Measurements from ENCODE around the gene BLVRB. TPM values are rescaled to one million over a fixed set of nuclear protein-coding genes. Genes with fewer than 3 reads are reported as not detected.
"Not testable (repeated sequence)": the region's sequence is repeated elsewhere in the genome, so short reads cannot be mapped to it uniquely, and the experiment has no call there.

Gene BLVRB
- total and polyA plus RNA-seq, 10 of the 15 experiments (the other 5 are each of a cell fraction or from before 2014, with no cell fraction given) = 6.3 to 53.3 (median 27.8) TPM

DNA sequence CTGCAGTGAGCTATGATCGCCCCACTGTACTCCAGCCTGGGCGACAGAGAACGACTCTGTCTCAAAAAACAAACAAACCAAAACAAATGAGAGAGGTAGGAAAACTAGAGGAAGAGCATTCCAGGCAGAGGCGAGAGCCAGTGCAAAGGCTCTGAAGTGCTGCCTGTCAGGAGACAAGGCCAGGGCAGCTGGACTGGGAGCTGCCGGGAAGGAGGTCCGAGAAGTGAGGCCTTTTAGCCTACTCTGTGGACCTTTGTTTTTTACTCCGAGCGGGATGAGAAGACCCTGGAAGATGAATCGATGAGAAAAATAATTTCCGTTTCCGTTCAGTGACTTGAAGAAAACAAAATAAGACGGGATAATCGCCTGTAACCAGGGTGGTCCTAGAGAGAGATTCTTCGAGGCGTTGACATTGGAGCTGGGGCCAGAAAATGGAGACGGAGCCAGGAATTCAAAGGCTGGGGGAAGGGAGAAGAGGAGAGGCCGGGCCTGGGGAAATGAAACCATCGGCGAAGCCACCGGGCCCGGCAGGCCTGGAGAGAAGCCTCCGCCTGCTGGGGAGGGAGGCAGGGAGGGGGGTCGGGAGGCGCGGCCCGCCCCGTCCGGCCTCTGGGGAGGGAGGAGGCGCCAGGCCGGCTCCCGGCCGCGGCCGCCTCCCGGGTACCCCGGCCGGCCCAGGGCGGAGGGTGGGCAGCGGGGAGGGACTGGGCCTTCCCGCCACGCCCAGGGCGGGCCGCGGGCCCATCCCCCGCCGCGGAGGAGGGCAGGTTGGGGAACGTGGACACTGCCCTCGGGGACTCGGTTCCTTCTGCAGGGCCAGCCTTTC, 31.9 kb downstream of the BLVRB start (continued):
- TF ChIP-seq, protein P1, sequence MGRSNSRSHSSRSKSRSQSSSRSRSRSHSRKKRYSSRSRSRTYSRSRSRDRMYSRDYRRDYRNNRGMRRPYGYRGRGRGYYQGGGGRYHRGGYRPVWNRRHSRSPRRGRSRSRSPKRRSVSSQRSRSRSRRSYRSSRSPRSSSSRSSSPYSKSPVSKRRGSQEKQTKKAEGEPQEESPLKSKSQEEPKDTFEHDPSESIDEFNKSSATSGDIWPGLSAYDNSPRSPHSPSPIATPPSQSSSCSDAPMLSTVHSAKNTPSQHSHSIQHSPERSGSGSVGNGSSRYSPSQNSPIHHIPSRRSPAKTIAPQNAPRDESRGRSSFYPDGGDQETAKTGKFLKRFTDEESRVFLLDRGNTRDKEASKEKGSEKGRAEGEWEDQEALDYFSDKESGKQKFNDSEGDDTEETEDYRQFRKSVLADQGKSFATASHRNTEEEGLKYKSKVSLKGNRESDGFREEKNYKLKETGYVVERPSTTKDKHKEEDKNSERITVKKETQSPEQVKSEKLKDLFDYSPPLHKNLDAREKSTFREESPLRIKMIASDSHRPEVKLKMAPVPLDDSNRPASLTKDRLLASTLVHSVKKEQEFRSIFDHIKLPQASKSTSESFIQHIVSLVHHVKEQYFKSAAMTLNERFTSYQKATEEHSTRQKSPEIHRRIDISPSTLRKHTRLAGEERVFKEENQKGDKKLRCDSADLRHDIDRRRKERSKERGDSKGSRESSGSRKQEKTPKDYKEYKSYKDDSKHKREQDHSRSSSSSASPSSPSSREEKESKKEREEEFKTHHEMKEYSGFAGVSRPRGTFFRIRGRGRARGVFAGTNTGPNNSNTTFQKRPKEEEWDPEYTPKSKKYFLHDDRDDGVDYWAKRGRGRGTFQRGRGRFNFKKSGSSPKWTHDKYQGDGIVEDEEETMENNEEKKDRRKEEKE (IDR thresholded peaks at IDR 0.05) = no peak
- TF ChIP-seq POLR2AphosphoS2 (IDR thresholded peaks at IDR 0.05; ENCODE audit: low read depth, low read length) = no peak

DNA sequence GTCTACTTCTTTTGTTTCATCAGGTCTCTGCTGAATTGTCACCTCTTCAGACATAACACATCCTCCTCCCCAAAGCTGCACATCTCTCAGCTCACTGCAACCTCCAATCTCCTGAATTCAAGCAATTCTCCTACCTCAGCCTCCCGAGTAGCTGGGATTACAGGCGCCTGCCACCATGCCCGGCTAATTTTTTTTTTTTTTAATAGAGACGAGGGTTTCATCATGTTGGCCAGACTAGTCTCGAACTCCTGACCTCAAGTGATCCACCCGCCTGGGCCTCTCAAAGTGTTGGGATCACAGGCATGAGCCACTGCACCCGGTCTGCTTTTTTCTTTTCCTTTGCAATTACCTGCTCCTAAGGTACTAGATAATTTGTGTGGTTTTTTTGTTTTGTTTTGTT, 32.8 kb downstream of the BLVRB start:
- SMC1A ChIA-PET (ENCODE audit: uncharacterized antibody, unreplicated experiment) = interaction anchor here (0.9 to 2.1 kb wide), 4 partner anchors 10 to 33 kb away, joined by 4 to 7 read pairs (median 6); partner anchors contain the start of gene BLVRB
- DNase-seq (ENCODE audit: low read depth, low spot score); H3K27me3 ChIP-seq (replicated peaks in 1 of 2; ENCODE audit: control insufficient read depth in 2 of 2, insufficient read depth in 2 of 2, low read length in 1 of 2); H2AFZ ChIP-seq (ENCODE audit: control insufficient read depth, low read depth, low read length); H3K4me3 ChIP-seq; ATAC-seq; H3K79me2 ChIP-seq (ENCODE audit: control insufficient read depth, insufficient read depth, low read length); H3K9me3 ChIP-seq (replicated peaks; ENCODE audit: control insufficient read depth, insufficient read depth, low read length); H4K20me1 ChIP-seq (ENCODE audit: control insufficient read depth, insufficient read depth); BruUV-seq (replicated peaks); FAIRE-seq; in situ Hi-C loops (cut with MboI); H3K9ac ChIP-seq (ENCODE audit: control insufficient read depth, insufficient read depth, low read length); H3K36me3 ChIP-seq (ENCODE audit: control insufficient read depth in 2 of 2, insufficient read depth in 2 of 2, low read length in 1 of 2); intact Hi-C loops (cut with micrococcal nuclease; ENCODE audit: unreplicated experiment): not testable (repeated sequence)
- RAD21 ChIA-PET (ENCODE audit: unreplicated experiment) = interaction anchor here (1.0 to 3.7 kb wide), 3 partner anchors 11 to 128 kb away, joined by 3 to 21 read pairs (median 15); partner anchors contain the start of gene SERTAD3
- Histone ChIP-seq H3K4me1 (ENCODE audit: control insufficient read depth, insufficient read depth, low read length) (peaks cover 20% of the 10 kb centered on the region), H3K27ac (ENCODE audit: control insufficient read depth, insufficient read depth) (peak overlapping the region; percentile 82), H3K4me2 (ENCODE audit: control insufficient read depth, insufficient read depth) (peak overlapping the region; percentile 98; the same call in 1 of the 2 replicates)
- 82% methylated on average over 7 of the region's 7 CpGs for WGBS (ENCODE audit: insufficient coverage, insufficient replicate concordance, low lambda C conversion rate, missing lambda C conversion rate)
- CTCF ChIA-PET = interaction anchor here (0.6 to 8.0 kb wide), 4 partner anchors 12 to 430 kb away, joined by 3 to 52 read pairs (median 4); partner anchors contain the start of gene BLVRB
- POLR2A ChIA-PET = interaction anchor here (0.6 to 3.8 kb wide), 5 partner anchors 11 to 86 kb away, joined by 5 to 30 read pairs (median 8); partner anchors contain the start of gene SERTAD3

All from GM12878 (cell line).